GM12872 (cell line): ENCODE results near the gene SRSF8.

Experiments
- CTCF ChIP-seq: IDR thresholded peaks from 3 replicates; pipeline ENCODE4 v1.5.1; 2011; ENCODE audit warnings: low read depth, mild to moderate bottlenecking, low read length, moderate library complexity; ENCODE audit not compliant: insufficient read depth

Gene SRSF8

GRCh38 chr11:95082576-95083001, 15.9 kb downstream of the SRSF8 start:
- TF ChIP-seq CTCF: no peak

- TF ChIP-seq CTCF: no peak
Observed at GRCh38 chr11:95084509-95084908, 17.8 kb downstream of the SRSF8 start.

- no peak for TF ChIP-seq CTCF
Observed at GRCh38 chr11:95085117-95085816, 18.5 kb downstream of the SRSF8 start.

GRCh38 chr11:95086151-95086550, 19.4 kb downstream of the SRSF8 start:
- TF ChIP-seq CTCF: no peak

GRCh38 chr11:95086836-95087570, 20.3 kb downstream of the SRSF8 start:
- TF ChIP-seq CTCF: no peak

GRCh38 chr11:95088946-95089619, 22.4 kb downstream of the SRSF8 start:
- TF ChIP-seq CTCF: no peak
